ENCODE data around the gene CENPP. TPM values are rescaled to one million over a fixed set of nuclear protein-coding genes. Genes with fewer than 3 reads are reported as not detected.

CENPP gene
- total RNA-seq, 1 donor from 2014 or later, result 4.3 TPM

- Histone ChIP-seq H3K27ac (no peak overlapping the region), H3K36me3 (peaks cover 100% of the 10 kb centered on the region), H3K4me3 (no peak overlapping the region), H3K9me3 (no peaks in the 10 kb centered on the region), H3K27me3 (ENCODE audit: low read depth) (no peaks in the 10 kb centered on the region), H3K4me1 (no peaks in the 10 kb centered on the region)
- intact Hi-C loops (cut with DNase I), result no loop called here
- ATAC-seq (no peak), DNase-seq (peak; percentile 30)
- no peak for TF ChIP-seq CTCF (IDR thresholded peaks at IDR 0.05)
Measured at GRCh38 chr9:92636627-92637026, 310.9 kb downstream of the CENPP start.

DNA sequence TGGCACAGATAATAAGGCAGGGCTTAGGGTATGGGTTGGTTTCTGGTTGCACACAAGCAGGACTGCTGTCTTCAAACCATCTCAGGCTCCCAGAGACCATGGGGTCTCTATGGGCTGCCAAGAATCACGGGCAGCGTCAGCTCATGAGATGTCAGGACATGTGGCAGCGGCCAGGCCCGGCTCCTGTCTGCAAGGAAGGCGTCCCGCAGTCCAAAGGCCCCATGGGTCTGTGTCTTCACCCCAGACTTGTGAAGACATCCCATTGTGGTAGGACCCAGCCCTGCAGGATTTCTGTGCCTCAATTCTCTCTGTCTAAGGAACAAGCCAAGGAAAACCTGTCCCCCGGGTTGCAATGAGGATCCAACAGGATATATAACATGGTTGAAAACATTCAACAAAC lies 311.6 kb downstream of the CENPP start:
- intact Hi-C loops (cut with DNase I), result no loop called here
- Histone ChIP-seq H3K27me3 (ENCODE audit: low read depth) (no peaks in the 10 kb centered on the region), H3K9me3 (no peaks in the 10 kb centered on the region), H3K4me1 (no peaks in the 10 kb centered on the region), H3K36me3 (peaks cover 100% of the 10 kb centered on the region), H3K27ac (no peak overlapping the region), H3K4me3 (no peak overlapping the region)
- ATAC-seq, result no peak
- peak; percentile 35 for DNase-seq
- no peak for TF ChIP-seq CTCF (IDR thresholded peaks at IDR 0.05)

DNA sequence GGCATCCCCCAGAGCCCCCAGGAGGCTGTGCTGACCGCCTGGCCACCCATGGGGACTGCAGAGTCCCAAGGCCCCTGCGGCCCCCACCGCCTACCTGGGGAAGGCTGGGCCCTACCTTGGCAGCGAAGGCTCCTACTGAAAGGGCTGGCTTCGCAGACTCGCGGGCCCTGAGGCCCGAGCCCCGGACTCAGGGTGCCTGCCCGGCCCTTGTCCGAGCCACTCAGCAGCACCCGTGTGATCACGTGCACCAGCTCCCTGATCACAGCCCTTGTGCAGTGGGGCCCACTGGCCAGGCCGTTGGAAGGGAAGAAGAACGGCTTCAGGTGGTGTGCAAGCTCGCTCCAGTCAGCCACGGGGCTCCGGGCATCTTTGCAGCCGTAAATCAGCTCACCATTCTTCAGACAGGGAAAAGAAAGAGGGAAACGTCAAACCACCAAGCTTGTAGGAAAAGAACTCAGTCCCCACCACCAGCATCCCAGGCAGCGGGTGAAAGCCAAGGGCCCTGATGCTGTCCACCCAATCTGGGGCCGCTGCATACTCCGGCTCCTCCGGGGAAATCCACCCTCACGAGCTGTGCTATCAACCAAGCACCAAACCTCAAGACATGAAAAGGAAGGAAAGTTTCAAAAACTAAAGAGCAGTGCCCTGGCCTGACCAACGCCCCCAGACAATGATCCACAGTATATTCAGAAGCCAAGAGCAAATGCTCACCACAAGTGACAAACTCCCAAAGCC lies 312.3 kb downstream of the CENPP start:
- DNase-seq, result peak; percentile 28
- peaks cover 100% of the 10 kb centered on the region for H3K36me3 ChIP-seq
- TF ChIP-seq CTCF (IDR thresholded peaks at IDR 0.05), result no peak
- H3K4me3 ChIP-seq, result no peak overlapping the region
- H3K9me3 ChIP-seq, result no peaks in the 10 kb centered on the region
- intact Hi-C loops (cut with DNase I), result no loop called here
- no peak overlapping the region for H3K27ac ChIP-seq
- H3K27me3 ChIP-seq (ENCODE audit: low read depth), result no peaks in the 10 kb centered on the region
- no peak for ATAC-seq
- no peaks in the 10 kb centered on the region for H3K4me1 ChIP-seq

GRCh38 chr9:92638621-92639101 lies 312.9 kb downstream of the CENPP start:
- no peak for ATAC-seq
- H3K27ac ChIP-seq, result no peak overlapping the region
- H3K27me3 ChIP-seq (ENCODE audit: low read depth), result no peaks in the 10 kb centered on the region
- H3K4me3 ChIP-seq, result no peak overlapping the region
- no peaks in the 10 kb centered on the region for H3K4me1 ChIP-seq
- no peaks in the 10 kb centered on the region for H3K9me3 ChIP-seq
- TF ChIP-seq CTCF (IDR thresholded peaks at IDR 0.05), result no peak
- peak; percentile 32 for DNase-seq
- peaks cover 100% of the 10 kb centered on the region for H3K36me3 ChIP-seq
- intact Hi-C loops (cut with DNase I), result no loop called here

- no peak for TF ChIP-seq CTCF (IDR thresholded peaks at IDR 0.05)
- Histone ChIP-seq H3K4me3 (no peak overlapping the region), H3K4me1 (no peaks in the 10 kb centered on the region), H3K36me3 (peaks cover 100% of the 10 kb centered on the region), H3K27ac (no peak overlapping the region), H3K9me3 (no peaks in the 10 kb centered on the region), H3K27me3 (ENCODE audit: low read depth) (no peaks in the 10 kb centered on the region)
- no peak for DNase-seq
- no peak for ATAC-seq
- intact Hi-C loops (cut with DNase I), result no loop called here
Measured at GRCh38 chr9:92639124-92639523, 313.4 kb downstream of the CENPP start.
